ENCODE measurements around the gene GAS7.

Gene GAS7

DNA sequence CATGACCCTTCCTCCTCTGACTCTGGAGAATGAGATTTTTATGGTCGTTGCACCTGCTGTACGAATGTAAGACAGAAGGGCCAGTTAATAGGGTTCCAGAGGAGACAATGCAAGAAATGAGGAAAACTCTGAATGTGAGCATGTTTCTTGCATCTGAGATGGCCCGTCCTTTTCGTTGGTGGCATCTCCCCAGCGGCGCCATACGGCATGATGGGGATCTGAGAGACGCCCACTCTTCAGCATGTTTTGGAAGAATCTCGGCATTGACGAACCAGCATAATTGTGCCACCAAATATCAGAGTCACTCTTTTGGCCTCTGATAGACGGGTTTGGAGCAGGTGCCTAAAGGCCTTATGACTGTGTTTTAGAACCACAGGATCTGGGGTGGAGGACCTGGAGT, 166.8 kb downstream of the GAS7 start:
- TF ChIP-seq RARB (CRISPR knock-in tag; IDR thresholded peaks at IDR 0.05) (no peak), ZNF70 (CRISPR knock-in tag; IDR thresholded peaks at IDR 0.05) (no peak), ZNF565 (CRISPR knock-in tag; conservative IDR thresholded peaks at IDR 0.05; ENCODE audit: low read depth) (no peak), CSDC2 (CRISPR knock-in tag; IDR thresholded peaks at IDR 0.05) (no peak), POU6F1 (CRISPR knock-in tag; IDR thresholded peaks at IDR 0.05; ENCODE audit: borderline replicate concordance, low read depth) (no peak), OSR1 (CRISPR knock-in tag; IDR thresholded peaks at IDR 0.05) (no peak), TOX (CRISPR knock-in tag; IDR thresholded peaks at IDR 0.05; ENCODE audit: borderline replicate concordance) (no peak), ZC3H10 (CRISPR knock-in tag; IDR thresholded peaks at IDR 0.05) (no peak), GLIS3 (CRISPR knock-in tag; IDR thresholded peaks at IDR 0.05) (no peak), ZNF8 (CRISPR knock-in tag; IDR thresholded peaks at IDR 0.05) (no peak), TCF4 (CRISPR knock-in tag; IDR thresholded peaks at IDR 0.05; ENCODE audit: borderline replicate concordance) (no peak), ARNTL (CRISPR knock-in tag; IDR thresholded peaks at IDR 0.05; ENCODE audit: borderline replicate concordance, low read depth) (no peak), BACH2 (CRISPR knock-in tag; IDR thresholded peaks at IDR 0.05; ENCODE audit: borderline replicate concordance) (no peak), ISL1 (CRISPR knock-in tag; IDR thresholded peaks at IDR 0.05) (no peak), TSHZ2 (CRISPR knock-in tag; IDR thresholded peaks at IDR 0.05) (no peak)
- TF ChIP-seq, protein P1, sequence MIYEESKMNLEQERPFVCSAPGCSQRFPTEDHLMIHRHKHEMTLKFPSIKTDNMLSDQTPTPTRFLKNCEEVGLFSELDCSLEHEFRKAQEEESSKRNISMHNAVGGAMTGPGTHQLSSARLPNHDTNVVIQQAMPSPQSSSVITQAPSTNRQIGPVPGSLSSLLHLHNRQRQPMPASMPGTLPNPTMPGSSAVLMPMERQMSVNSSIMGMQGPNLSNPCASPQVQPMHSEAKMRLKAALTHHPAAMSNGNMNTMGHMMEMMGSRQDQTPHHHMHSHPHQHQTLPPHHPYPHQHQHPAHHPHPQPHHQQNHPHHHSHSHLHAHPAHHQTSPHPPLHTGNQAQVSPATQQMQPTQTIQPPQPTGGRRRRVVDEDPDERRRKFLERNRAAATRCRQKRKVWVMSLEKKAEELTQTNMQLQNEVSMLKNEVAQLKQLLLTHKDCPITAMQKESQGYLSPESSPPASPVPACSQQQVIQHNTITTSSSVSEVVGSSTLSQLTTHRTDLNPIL (CRISPR knock-in tag; IDR thresholded peaks at IDR 0.05; ENCODE audit: low read depth), result no peak
- TF ChIP-seq, protein P2, sequence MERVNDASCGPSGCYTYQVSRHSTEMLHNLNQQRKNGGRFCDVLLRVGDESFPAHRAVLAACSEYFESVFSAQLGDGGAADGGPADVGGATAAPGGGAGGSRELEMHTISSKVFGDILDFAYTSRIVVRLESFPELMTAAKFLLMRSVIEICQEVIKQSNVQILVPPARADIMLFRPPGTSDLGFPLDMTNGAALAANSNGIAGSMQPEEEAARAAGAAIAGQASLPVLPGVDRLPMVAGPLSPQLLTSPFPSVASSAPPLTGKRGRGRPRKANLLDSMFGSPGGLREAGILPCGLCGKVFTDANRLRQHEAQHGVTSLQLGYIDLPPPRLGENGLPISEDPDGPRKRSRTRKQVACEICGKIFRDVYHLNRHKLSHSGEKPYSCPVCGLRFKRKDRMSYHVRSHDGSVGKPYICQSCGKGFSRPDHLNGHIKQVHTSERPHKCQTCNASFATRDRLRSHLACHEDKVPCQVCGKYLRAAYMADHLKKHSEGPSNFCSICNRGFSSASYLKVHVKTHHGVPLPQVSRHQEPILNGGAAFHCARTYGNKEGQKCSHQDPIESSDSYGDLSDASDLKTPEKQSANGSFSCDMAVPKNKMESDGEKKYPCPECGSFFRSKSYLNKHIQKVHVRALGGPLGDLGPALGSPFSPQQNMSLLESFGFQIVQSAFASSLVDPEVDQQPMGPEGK (CRISPR knock-in tag; IDR thresholded peaks at IDR 0.05; ENCODE audit: borderline replicate concordance), result no peak
- TF ChIP-seq, protein P3, sequence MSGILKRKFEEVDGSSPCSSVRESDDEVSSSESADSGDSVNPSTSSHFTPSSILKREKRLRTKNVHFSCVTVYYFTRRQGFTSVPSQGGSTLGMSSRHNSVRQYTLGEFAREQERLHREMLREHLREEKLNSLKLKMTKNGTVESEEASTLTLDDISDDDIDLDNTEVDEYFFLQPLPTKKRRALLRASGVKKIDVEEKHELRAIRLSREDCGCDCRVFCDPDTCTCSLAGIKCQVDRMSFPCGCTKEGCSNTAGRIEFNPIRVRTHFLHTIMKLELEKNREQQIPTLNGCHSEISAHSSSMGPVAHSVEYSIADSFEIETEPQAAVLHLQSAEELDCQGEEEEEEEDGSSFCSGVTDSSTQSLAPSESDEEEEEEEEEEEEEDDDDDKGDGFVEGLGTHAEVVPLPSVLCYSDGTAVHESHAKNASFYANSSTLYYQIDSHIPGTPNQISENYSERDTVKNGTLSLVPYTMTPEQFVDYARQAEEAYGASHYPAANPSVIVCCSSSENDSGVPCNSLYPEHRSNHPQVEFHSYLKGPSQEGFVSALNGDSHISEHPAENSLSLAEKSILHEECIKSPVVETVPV (CRISPR knock-in tag; IDR thresholded peaks at IDR 0.05), result no peak
- ATAC-seq, result no peak

GRCh38 chr17:10031127-10031526, 167.3 kb downstream of the GAS7 start:
- ATAC-seq, result no peak
- TF ChIP-seq TCF4 (CRISPR knock-in tag; IDR thresholded peaks at IDR 0.05; ENCODE audit: borderline replicate concordance) (no peak), RARB (CRISPR knock-in tag; IDR thresholded peaks at IDR 0.05) (no peak), ZNF8 (CRISPR knock-in tag; IDR thresholded peaks at IDR 0.05) (no peak), ZNF70 (CRISPR knock-in tag; IDR thresholded peaks at IDR 0.05) (no peak), ESRRG (CRISPR knock-in tag; IDR thresholded peaks at IDR 0.05) (no peak), SNAI2 (CRISPR knock-in tag; IDR thresholded peaks at IDR 0.05) (no peak), OSR1 (CRISPR knock-in tag; IDR thresholded peaks at IDR 0.05) (no peak), ZFP3 (CRISPR knock-in tag; IDR thresholded peaks at IDR 0.05) (no peak), BACH2 (CRISPR knock-in tag; IDR thresholded peaks at IDR 0.05; ENCODE audit: borderline replicate concordance) (no peak), GLIS3 (CRISPR knock-in tag; IDR thresholded peaks at IDR 0.05) (no peak), ZC3H10 (CRISPR knock-in tag; IDR thresholded peaks at IDR 0.05) (no peak)
- TF ChIP-seq, protein P1 (CRISPR knock-in tag; IDR thresholded peaks at IDR 0.05; ENCODE audit: low read depth), result no peak
